NCI-H2196 treated with DMSO at 0.1 percent for 48 hours (cell line): ENCODE measurements around the gene GATA2.

Experiments used
- DNase-seq: peaks from one replicate; lab custom pipeline; 2025; ENCODE audit not compliant: unreplicated experiment; lab: John Stamatoyannopoulos, UW

The GATA2 gene

GRCh38 chr3:128435561-128435960, 57.4 kb downstream of the GATA2 start:
- no peak for DNase-seq

- no peak for DNase-seq
Observed at GRCh38 chr3:128435058-128435457, 57.9 kb downstream of the GATA2 start.

GRCh38 chr3:128434524-128434923, 58.5 kb downstream of the GATA2 start:
- DNase-seq: no peak

- no peak for DNase-seq
Observed at GRCh38 chr3:128433837-128434165, 59.2 kb downstream of the GATA2 start.

- DNase-seq: peak; percentile 30
Observed at GRCh38 chr3:128432971-128433836, 59.8 kb downstream of the GATA2 start.

- peak; percentile 43 for DNase-seq
Observed at GRCh38 chr3:128432301-128432970, 60.6 kb downstream of the GATA2 start.

GRCh38 chr3:128431803-128432300, 61.1 kb downstream of the GATA2 start:
- no peak for DNase-seq

GRCh38 chr3:128430731-128431130, 62.3 kb downstream of the GATA2 start:
- DNase-seq: no peak

- no peak for DNase-seq
Observed at GRCh38 chr3:128430301-128430700, 62.7 kb downstream of the GATA2 start.

GRCh38 chr3:128429751-128430150, 63.2 kb downstream of the GATA2 start:
- DNase-seq: no peak
